OCI-LY1 (cell line): ENCODE results near the gene NBEA.

Experiments
- H2AFZ ChIP-seq: fragments of 200-600 bp; sonication (generic), shearing (Covaris generic); 2 replicates; pipeline ENCODE4 v1.6.0; 2014; ENCODE audit warnings: antibody characterized with exemption, mild to moderate bottlenecking, low read length
- H3F3A ChIP-seq: fragments of 200-600 bp; sonication (generic), shearing (Covaris generic); 2 replicates; pipeline ENCODE4 v1.6.0; 2014; ENCODE audit warnings: mild to moderate bottlenecking, antibody characterized with exemption, low read length, moderate library complexity; ENCODE audit not compliant: insufficient read depth
- H3K27ac ChIP-seq: fragments of 200-600 bp; sonication (generic); 2 replicates; pipeline ENCODE4 v1.5.1; 2014; ENCODE audit warnings: low read length, mixed run types, mild to moderate bottlenecking, low read depth; ENCODE audit not compliant: poor library complexity, severe bottlenecking
- H3K27me3 ChIP-seq: fragments of 200-600 bp; sonication (generic); 2 replicates; pipeline ENCODE4 v1.6.0; 2014; ENCODE audit warnings: antibody characterized with exemption, mild to moderate bottlenecking, low read length, moderate library complexity; ENCODE audit not compliant: insufficient read depth
- H3K36me3 ChIP-seq: fragments of 200-600 bp; sonication (generic); 2 replicates; pipeline ENCODE4 v1.6.1; 2014; ENCODE audit warnings: mild to moderate bottlenecking, antibody characterized with exemption, low read length, moderate library complexity, mixed read lengths; ENCODE audit not compliant: insufficient read depth
- H3K4me1 ChIP-seq: fragments of 200-600 bp; sonication (generic); 2 replicates; pipeline ENCODE4 v1.5.1; 2014; ENCODE audit warnings: mild to moderate bottlenecking, low read length, moderate library complexity; ENCODE audit not compliant: insufficient read depth, severe bottlenecking
- H3K4me2 ChIP-seq: fragments of 200-600 bp; sonication (generic), shearing (Covaris generic); 2 replicates; pipeline ENCODE4 v1.6.1; 2014; ENCODE audit warnings: low read length
- H3K4me3 ChIP-seq: fragments of 200-600 bp; sonication (generic); 2 replicates; pipeline ENCODE4 v1.5.1; 2014; ENCODE audit warnings: low read length, low read depth, mild to moderate bottlenecking, mixed read lengths; ENCODE audit not compliant: poor library complexity, severe bottlenecking
- H3K79me2 ChIP-seq: fragments of 200-600 bp; shearing (Covaris generic); 2 replicates; pipeline ENCODE4 v1.6.1; 2016; ENCODE audit warnings: mixed run types, low read length, mixed read lengths; ENCODE audit not compliant: insufficient read depth
- H3K9ac ChIP-seq: fragments of 200-600 bp; sonication (generic), shearing (Covaris generic); 2 replicates; pipeline ENCODE4 v1.6.1; 2014; ENCODE audit warnings: mild to moderate bottlenecking, low read length, mixed read lengths
- H3K9me2 ChIP-seq: fragments of 200-600 bp; sonication (generic), shearing (Covaris generic); 2 replicates; pipeline ENCODE4 v1.6.1; 2014; ENCODE audit warnings: low read depth, mild to moderate bottlenecking, low read length, mixed read lengths
- H3K9me3 ChIP-seq: fragments of 200-600 bp; shearing (Covaris generic); 2 replicates; pipeline ENCODE4 v1.6.1; 2014; ENCODE audit warnings: low read length, mixed read lengths
- H4K20me1 ChIP-seq: fragments of 200-600 bp; sonication (generic), shearing (Covaris generic); 2 replicates; pipeline ENCODE4 v1.6.0; 2016; ENCODE audit warnings: mild to moderate bottlenecking, low read length; ENCODE audit not compliant: insufficient read depth
- EZH2 ChIP-seq: fragments of 200-600 bp; sonication (generic), shearing (Covaris generic); IDR thresholded peaks from 2 replicates; pipeline ENCODE4 v1.8.0; 2017; ENCODE audit warnings: borderline replicate concordance, mixed run types, mild to moderate bottlenecking, antibody characterized with exemption, low read length, moderate library complexity, mixed read lengths
- TF ChIP-seq, protein P1 (sequence below): fragments of 200-600 bp; sonication (generic), shearing (Covaris generic); IDR thresholded peaks from 2 replicates; pipeline ENCODE4 v1.5.1; 2017; ENCODE audit warnings: mild to moderate bottlenecking, antibody characterized with exemption, low read length, moderate library complexity, mixed read lengths

Gene NBEA

DNA sequence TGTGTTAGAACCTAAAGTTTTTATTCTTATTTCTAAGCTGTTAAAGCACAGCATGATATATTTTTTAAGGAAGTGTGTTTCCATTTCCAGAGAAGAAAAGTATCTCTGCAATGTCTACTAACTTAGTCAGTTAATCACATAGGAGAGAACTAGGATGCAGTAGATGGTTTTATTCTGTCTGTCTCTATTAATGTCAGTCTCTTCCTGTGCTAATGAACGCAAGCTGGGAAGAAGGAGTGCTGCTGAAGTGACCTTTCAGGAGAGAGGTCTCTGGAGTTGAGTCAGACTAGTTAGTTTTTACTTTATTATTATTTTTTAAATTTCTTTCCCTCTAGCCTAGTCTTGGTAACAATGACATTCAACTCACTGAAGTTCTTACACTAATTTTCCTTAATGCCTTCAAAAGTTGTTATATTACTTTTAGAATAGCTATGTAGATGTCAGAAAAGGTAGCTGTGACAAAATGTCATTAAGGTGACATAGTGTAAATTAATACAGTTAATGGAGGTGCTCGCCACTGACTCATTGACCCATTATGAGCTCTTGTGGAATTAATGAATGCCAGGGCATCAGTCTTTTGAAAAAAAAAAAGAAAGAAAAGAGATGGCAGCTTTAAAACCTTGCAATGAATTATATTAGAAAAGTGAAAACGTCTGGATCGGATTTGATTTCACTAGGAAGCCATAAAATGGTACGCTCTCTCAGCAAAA, 654.4 kb downstream of the NBEA start:
- Histone ChIP-seq H4K20me1 (no peaks in the 10 kb centered on the region), H3K9me3 (no peaks in the 10 kb centered on the region), H3K36me3 (no peaks in the 10 kb centered on the region), H3K9ac (no peak overlapping the region), H3K9me2 (no peaks in the 10 kb centered on the region), H3F3A (no peaks in the 10 kb centered on the region), H3K4me1 (no peaks in the 10 kb centered on the region), H3K27ac (no peak overlapping the region), H3K4me3 (no peak overlapping the region), H3K79me2 (no peaks in the 10 kb centered on the region), H3K27me3 (no peaks in the 10 kb centered on the region), H3K4me2 (no peak overlapping the region), H2AFZ (no peak overlapping the region)
- TF ChIP-seq, protein P1, sequence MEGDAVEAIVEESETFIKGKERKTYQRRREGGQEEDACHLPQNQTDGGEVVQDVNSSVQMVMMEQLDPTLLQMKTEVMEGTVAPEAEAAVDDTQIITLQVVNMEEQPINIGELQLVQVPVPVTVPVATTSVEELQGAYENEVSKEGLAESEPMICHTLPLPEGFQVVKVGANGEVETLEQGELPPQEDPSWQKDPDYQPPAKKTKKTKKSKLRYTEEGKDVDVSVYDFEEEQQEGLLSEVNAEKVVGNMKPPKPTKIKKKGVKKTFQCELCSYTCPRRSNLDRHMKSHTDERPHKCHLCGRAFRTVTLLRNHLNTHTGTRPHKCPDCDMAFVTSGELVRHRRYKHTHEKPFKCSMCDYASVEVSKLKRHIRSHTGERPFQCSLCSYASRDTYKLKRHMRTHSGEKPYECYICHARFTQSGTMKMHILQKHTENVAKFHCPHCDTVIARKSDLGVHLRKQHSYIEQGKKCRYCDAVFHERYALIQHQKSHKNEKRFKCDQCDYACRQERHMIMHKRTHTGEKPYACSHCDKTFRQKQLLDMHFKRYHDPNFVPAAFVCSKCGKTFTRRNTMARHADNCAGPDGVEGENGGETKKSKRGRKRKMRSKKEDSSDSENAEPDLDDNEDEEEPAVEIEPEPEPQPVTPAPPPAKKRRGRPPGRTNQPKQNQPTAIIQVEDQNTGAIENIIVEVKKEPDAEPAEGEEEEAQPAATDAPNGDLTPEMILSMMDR = no peak
- TF ChIP-seq EZH2 = no peak

DNA sequence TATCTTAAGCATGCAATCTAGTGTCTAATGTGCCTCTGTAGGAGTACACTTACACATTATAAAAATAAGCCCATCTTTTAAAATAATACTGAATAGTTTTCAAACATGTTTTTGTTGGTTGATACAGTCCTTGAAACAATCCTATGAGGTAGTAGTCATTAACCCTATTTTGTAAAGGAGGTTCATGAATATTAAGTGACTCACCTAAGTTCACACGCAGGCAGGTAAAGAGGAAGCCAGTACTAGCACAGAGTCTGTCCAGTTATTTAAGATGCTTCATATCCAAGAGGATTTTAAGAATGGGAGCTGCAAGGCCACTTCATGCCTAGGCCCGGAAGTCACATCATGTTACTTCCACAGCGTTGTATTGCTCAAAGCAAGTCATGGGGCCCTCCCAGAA, 655.4 kb downstream of the NBEA start:
- Histone ChIP-seq H3K9ac (no peak overlapping the region), H3K27ac (no peak overlapping the region), H3F3A (no peaks in the 10 kb centered on the region), H3K4me3 (no peak overlapping the region), H3K27me3 (no peaks in the 10 kb centered on the region), H3K9me2 (no peaks in the 10 kb centered on the region), H3K36me3 (no peaks in the 10 kb centered on the region), H3K9me3 (no peaks in the 10 kb centered on the region), H2AFZ (no peak overlapping the region), H3K4me1 (no peaks in the 10 kb centered on the region), H3K79me2 (no peaks in the 10 kb centered on the region), H3K4me2 (no peak overlapping the region), H4K20me1 (no peaks in the 10 kb centered on the region)
- TF ChIP-seq, protein P1 = no peak
- no peak for TF ChIP-seq EZH2

DNA sequence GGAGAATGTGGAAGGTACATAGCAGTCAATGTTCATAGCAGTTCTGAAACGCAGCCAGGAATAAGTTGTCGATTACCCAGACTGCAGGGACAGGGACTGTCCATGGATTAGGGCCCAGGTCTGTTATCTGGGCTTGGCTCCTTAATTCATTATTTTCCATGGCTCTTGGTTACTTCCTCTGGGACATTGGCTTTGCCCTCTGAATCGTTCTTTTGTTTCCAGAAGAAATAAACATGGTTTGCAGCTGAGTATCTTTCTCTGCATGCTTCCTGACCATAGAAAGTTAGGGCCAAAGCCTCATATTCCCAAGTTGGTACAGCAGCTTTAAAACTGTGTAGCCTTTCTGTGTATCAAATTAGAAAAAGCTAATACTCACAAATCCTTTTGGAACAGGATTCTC, 656.2 kb downstream of the NBEA start:
- Histone ChIP-seq H4K20me1 (no peaks in the 10 kb centered on the region), H3K9ac (no peak overlapping the region), H3K4me3 (no peak overlapping the region), H3K27ac (no peak overlapping the region), H3K4me1 (no peaks in the 10 kb centered on the region), H3K4me2 (no peak overlapping the region), H3K9me3 (no peaks in the 10 kb centered on the region), H3K27me3 (no peaks in the 10 kb centered on the region), H3K36me3 (no peaks in the 10 kb centered on the region), H2AFZ (no peak overlapping the region), H3K9me2 (no peaks in the 10 kb centered on the region), H3K79me2 (no peaks in the 10 kb centered on the region), H3F3A (no peaks in the 10 kb centered on the region)
- TF ChIP-seq, protein P1 = no peak
- TF ChIP-seq EZH2 = no peak
